Measurements from ENCODE around the gene CUEDC2.

The CUEDC2 gene

GRCh38 chr10:102470579-102471546, 38.5 kb upstream of the CUEDC2 start:
- no peak overlapping the region for H3K4me3 ChIP-seq (replicated peaks; ENCODE audit: low read depth, low read length)
- DNase-seq (ENCODE audit: extremely low read depth, low read depth), result no peak
- no peak for TF ChIP-seq CTCF (IDR thresholded peaks at IDR 0.05; ENCODE audit: low read depth, low read length, missing control alignments)

- no peak overlapping the region for H3K4me3 ChIP-seq (replicated peaks; ENCODE audit: low read depth, low read length)
- DNase-seq (ENCODE audit: extremely low read depth, low read depth), result no peak
- TF ChIP-seq CTCF (IDR thresholded peaks at IDR 0.05; ENCODE audit: low read depth, low read length, missing control alignments), result no peak
These were observed 36.3 kb upstream of the CUEDC2 start for GRCh38 chr10:102468683-102469082.

GRCh38 chr10:102467971-102468438, 35.6 kb upstream of the CUEDC2 start:
- DNase-seq (ENCODE audit: extremely low read depth, low read depth), result no peak

GRCh38 chr10:102467318-102467717, 34.9 kb upstream of the CUEDC2 start:
- H3K4me3 ChIP-seq (replicated peaks; ENCODE audit: low read depth, low read length), result no peak overlapping the region
- DNase-seq (ENCODE audit: extremely low read depth, low read depth), result no peak
- no peak for TF ChIP-seq CTCF (IDR thresholded peaks at IDR 0.05; ENCODE audit: low read depth, low read length, missing control alignments)

More at GRCh38 chr10:102467971-102468438, 35.6 kb upstream of the CUEDC2 start:
- no peak for TF ChIP-seq CTCF (IDR thresholded peaks at IDR 0.05; ENCODE audit: low read depth, low read length, missing control alignments)
- no peak overlapping the region for H3K4me3 ChIP-seq (replicated peaks; ENCODE audit: low read depth, low read length)

- no peak overlapping the region for H3K4me3 ChIP-seq (replicated peaks; ENCODE audit: low read depth, low read length)
- TF ChIP-seq CTCF (IDR thresholded peaks at IDR 0.05; ENCODE audit: low read depth, low read length, missing control alignments), result no peak
- DNase-seq (ENCODE audit: extremely low read depth, low read depth), result no peak
These were observed 33.1 kb upstream of the CUEDC2 start for GRCh38 chr10:102465466-102465865.

GRCh38 chr10:102463983-102464382, 31.6 kb upstream of the CUEDC2 start:
- no peak for TF ChIP-seq CTCF (IDR thresholded peaks at IDR 0.05; ENCODE audit: low read depth, low read length, missing control alignments)
- DNase-seq (ENCODE audit: extremely low read depth, low read depth), result no peak
- no peak overlapping the region for H3K4me3 ChIP-seq (replicated peaks; ENCODE audit: low read depth, low read length)
